Measurements from ENCODE around the gene CBLL1.
A peak's percentile ranks its signal among the peaks of the same experiment; 100 is the strongest.

CBLL1 gene

DNA sequence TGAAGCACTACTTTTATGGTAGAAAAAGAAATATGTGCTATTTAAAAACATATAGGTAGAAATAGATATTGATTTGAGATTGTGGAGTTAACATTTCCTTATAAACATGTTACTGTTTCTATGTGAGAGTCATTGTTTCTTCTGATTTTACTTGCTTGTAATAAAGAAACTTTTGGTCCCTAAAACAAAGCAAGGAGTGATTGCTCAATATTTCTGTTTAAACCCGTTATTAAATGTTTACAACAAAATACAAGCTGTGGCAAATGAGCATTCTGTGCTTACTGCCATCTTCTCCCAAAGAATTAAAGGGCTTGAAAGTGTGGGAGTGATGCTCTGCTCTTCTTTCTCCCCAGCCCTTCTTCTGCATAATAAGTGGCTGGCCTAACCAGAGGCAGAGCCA is 22.7 kb upstream of the CBLL1 start:
- no peak overlapping the region for H3K27ac Mint-ChIP-seq
- no peak for ATAC-seq (ENCODE audit: low read depth)
- no peaks in the 10 kb centered on the region for H3K36me3 Mint-ChIP-seq

GRCh38 chr7:107723255-107723654 is 20.7 kb upstream of the CBLL1 start:
- no peaks in the 10 kb centered on the region for H3K9me3 Mint-ChIP-seq
- no peak for ATAC-seq (ENCODE audit: low read depth)
- no peaks in the 10 kb centered on the region for H3K4me1 Mint-ChIP-seq
- no peaks in the 10 kb centered on the region for H3K36me3 Mint-ChIP-seq
- H3K4me3 Mint-ChIP-seq = no peak overlapping the region
- peaks cover 6% of the 10 kb centered on the region for H3K27me3 Mint-ChIP-seq
- no peak for DNase-seq (ENCODE audit: low spot score in 2 of 2)
- H3K27ac Mint-ChIP-seq = no peak overlapping the region

More for the DNA sequence above, 22.7 kb upstream of the CBLL1 start:
- DNase-seq (ENCODE audit: low spot score in 2 of 2) = no peak
- no peaks in the 10 kb centered on the region for H3K4me1 Mint-ChIP-seq
- no peaks in the 10 kb centered on the region for H3K27me3 Mint-ChIP-seq
- H3K4me3 Mint-ChIP-seq = no peak overlapping the region
- no peaks in the 10 kb centered on the region for H3K9me3 Mint-ChIP-seq

DNA sequence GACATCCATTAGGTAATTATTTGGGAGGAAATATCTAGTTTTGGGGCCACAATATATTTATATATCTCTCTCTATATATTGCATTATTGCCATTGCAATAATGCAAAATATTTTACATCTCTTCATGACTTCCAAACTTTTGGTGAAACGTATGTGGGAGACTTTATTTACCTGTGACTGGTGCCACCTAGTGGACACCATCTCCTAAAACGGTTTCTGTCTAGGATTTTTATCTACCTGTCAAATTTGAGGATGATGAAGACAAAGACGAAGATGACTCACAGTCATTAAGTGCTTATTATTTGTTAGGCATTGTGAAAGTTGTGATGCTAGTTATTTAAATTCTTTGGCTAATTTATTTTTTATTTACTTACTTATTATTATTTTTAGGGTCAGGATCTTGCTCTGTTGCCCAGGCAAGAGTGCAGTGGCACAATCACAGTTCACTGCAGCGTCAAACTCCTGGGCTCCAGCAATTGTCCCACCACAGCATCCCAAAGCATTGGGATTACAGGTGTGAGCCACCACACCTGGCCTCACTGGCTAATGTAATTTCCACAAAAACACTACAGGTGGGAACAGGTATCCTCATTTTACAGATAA is 18.7 kb upstream of the CBLL1 start:
- H3K27ac Mint-ChIP-seq = no peak overlapping the region
- no peaks in the 10 kb centered on the region for H3K36me3 Mint-ChIP-seq
- ATAC-seq (ENCODE audit: low read depth) (peak; percentile 64), DNase-seq (ENCODE audit: low spot score in 2 of 2) (peak; percentile 34 to 53)
- no peaks in the 10 kb centered on the region for H3K4me1 Mint-ChIP-seq
- no peaks in the 10 kb centered on the region for H3K9me3 Mint-ChIP-seq
- H3K4me3 Mint-ChIP-seq = no peak overlapping the region
- peaks cover 6% of the 10 kb centered on the region for H3K27me3 Mint-ChIP-seq

DNA sequence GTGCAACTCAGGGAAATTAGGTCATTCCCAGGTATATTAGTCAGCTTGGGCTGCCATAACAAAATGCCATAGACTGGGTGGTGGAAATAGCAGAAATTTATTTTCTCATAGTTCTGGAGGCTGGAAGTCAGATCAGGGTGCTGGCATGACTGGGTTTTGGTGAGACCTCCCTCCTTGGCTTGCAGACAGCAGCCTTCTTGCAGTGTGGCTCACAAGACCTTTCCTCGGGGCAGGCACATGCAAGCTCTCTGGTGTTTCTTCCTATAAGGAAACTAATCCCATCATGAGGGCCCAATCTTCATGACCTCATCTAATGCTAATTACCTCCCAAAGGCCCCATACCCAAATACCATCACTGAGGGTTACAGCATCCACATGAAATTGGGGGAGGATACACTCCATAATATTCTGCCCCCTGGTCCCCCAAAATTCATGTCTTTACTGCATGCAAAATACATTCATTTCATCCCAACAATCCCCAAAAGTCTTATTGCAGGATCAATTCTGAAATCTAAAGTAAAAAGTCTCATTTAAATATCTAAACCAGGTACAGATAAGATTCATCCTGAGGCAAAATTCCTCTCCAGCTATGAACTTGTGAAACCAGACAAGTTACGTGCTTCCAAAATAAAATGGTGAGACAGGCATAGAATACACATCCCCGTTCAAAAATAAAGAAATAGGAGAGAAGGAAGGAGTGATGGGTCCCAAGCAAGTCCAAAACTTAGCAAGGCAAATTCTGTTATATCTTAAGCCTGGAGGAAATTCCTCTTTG is 17.4 kb upstream of the CBLL1 start:
- ATAC-seq (ENCODE audit: low read depth) (no peak), DNase-seq (ENCODE audit: low spot score in 2 of 2) (no peak)
- Mint-ChIP-seq H3K4me3 (no peak overlapping the region), H3K4me1 (no peaks in the 10 kb centered on the region), H3K27me3 (peaks cover 6% of the 10 kb centered on the region), H3K36me3 (no peaks in the 10 kb centered on the region), H3K9me3 (no peaks in the 10 kb centered on the region), H3K27ac (no peak overlapping the region)

DNA sequence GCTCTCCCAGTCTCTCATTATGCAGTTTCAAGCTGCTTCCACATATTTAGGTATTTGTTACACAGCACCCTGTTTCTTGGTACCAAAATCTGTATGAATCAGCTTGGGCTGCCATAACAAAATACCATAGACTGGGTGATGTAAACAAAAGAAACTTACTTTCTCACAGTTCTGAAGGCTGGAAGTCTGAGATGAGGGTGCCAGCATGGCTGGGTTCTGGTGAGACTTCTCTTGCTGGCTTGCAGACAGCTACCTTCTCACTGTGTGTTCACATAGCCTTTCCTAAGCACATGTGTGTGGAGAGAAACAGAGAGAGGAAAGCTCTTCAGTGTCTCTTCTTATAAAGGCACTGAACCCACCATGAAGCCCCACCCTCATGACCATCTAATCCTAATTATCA is 15.7 kb upstream of the CBLL1 start:
- Mint-ChIP-seq H3K36me3 (no peaks in the 10 kb centered on the region), H3K27me3 (peaks cover 6% of the 10 kb centered on the region), H3K4me1 (no peaks in the 10 kb centered on the region), H3K27ac (no peak overlapping the region), H3K9me3 (no peaks in the 10 kb centered on the region), H3K4me3 (no peak overlapping the region)
- no peak for ATAC-seq (ENCODE audit: low read depth)
- no peak for DNase-seq (ENCODE audit: low spot score in 2 of 2)

- Mint-ChIP-seq H3K9me3 (no peaks in the 10 kb centered on the region), H3K4me1 (peaks cover 20% of the 10 kb centered on the region), H3K27ac (peak overlapping the region; percentile 97), H3K36me3 (peaks cover 3% of the 10 kb centered on the region), H3K4me3 (peak overlapping the region; percentile 98), H3K27me3 (no peaks in the 10 kb centered on the region)
- peak; percentile 31 for ATAC-seq (ENCODE audit: low read depth)
- DNase-seq (ENCODE audit: low spot score in 2 of 2) = no peak
Measured at GRCh38 chr7:107742678-107743566, 1.0 kb upstream of the CBLL1 start.

- Mint-ChIP-seq H3K9me3 (no peaks in the 10 kb centered on the region), H3K27ac (peak overlapping the region; percentile 97), H3K36me3 (peaks cover 3% of the 10 kb centered on the region), H3K27me3 (no peaks in the 10 kb centered on the region), H3K4me1 (peaks cover 20% of the 10 kb centered on the region), H3K4me3 (peak overlapping the region; percentile 98)
- ATAC-seq (ENCODE audit: low read depth) = peak; percentile 43
- no peak for DNase-seq (ENCODE audit: low spot score in 2 of 2)
Measured at GRCh38 chr7:107744345-107744750, 406 bp downstream of the CBLL1 start.

GRCh38 chr7:107746006-107746405 is 2.1 kb downstream of the CBLL1 start:
- no peak for ATAC-seq (ENCODE audit: low read depth)
- peak overlapping the region; percentile 97 for H3K27ac Mint-ChIP-seq
- no peak for DNase-seq (ENCODE audit: low spot score in 2 of 2)
- peaks cover 20% of the 10 kb centered on the region for H3K4me1 Mint-ChIP-seq
- no peaks in the 10 kb centered on the region for H3K27me3 Mint-ChIP-seq
- H3K9me3 Mint-ChIP-seq = no peaks in the 10 kb centered on the region
- peaks cover 13% of the 10 kb centered on the region for H3K36me3 Mint-ChIP-seq
- H3K4me3 Mint-ChIP-seq = peak overlapping the region; percentile 53

DNA sequence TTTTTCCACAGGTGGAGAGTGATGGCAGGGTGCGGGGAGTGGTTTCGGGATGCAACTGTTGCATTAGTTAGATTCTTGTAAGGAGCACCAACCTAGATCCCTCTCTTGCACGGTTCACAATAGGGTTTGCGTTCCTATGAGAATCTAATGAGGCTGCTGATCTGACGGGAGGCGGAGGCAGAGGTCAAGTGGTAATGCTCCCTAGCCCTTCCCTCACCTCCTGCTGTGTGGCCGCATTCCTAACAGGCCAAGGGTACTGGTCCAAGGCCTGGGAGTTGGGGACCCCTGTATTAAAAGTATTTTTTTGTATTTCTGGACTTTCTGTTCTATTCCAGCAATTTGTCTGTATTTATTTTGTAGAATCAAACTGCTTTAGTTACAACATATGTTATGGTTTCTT is 7.2 kb downstream of the CBLL1 start:
- Mint-ChIP-seq H3K4me3 (no peak overlapping the region), H3K4me1 (peaks cover 6% of the 10 kb centered on the region), H3K9me3 (no peaks in the 10 kb centered on the region), H3K27me3 (no peaks in the 10 kb centered on the region), H3K27ac (no peak overlapping the region), H3K36me3 (peaks cover 22% of the 10 kb centered on the region)
- ATAC-seq (ENCODE audit: low read depth) = no peak
- DNase-seq (ENCODE audit: low spot score in 2 of 2) = no peak

DNA sequence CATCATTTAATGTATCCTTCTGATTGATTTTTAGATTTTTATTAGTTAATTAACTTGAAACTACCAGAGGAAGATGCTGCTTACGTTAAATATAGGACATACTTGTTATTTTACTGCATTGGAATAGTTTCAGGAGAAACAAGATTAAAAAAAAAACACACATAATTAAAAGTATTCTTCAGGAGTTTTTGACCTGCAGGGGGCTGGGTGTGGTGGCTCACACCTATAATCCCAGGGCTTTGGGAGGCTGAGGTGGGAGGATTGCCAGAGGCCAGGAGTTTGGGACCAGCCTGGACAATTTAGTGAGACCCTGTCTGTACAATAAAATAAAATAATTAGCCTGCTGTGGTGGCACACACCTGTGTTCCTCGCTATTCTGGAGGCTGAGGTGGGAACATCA is 10.7 kb downstream of the CBLL1 start:
- Mint-ChIP-seq H3K9me3 (no peaks in the 10 kb centered on the region), H3K36me3 (peaks cover 38% of the 10 kb centered on the region), H3K27ac (no peak overlapping the region), H3K27me3 (no peaks in the 10 kb centered on the region), H3K4me1 (peaks cover 3% of the 10 kb centered on the region), H3K4me3 (no peak overlapping the region)
- ATAC-seq (ENCODE audit: low read depth) = no peak
- no peak for DNase-seq (ENCODE audit: low spot score in 2 of 2)

DNA sequence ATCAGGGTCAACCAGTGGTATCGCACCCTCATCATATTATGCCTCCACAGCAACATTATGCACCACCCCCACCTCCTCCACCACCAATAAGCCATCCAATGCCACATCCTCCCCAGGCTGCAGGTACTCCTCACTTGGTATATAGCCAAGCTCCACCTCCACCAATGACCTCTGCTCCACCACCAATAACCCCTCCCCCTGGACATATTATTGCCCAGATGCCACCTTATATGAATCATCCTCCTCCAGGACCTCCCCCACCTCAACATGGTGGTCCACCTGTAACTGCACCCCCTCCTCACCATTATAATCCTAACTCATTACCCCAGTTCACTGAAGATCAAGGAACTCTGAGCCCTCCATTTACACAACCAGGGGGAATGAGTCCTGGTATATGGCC is 14.7 kb downstream of the CBLL1 start:
- Mint-ChIP-seq H3K4me3 (no peak overlapping the region), H3K36me3 (peaks cover 20% of the 10 kb centered on the region), H3K27ac (no peak overlapping the region), H3K27me3 (no peaks in the 10 kb centered on the region), H3K9me3 (no peaks in the 10 kb centered on the region), H3K4me1 (no peaks in the 10 kb centered on the region)
- DNase-seq (ENCODE audit: low spot score in 2 of 2) (no peak), ATAC-seq (ENCODE audit: low read depth) (no peak)

DNA sequence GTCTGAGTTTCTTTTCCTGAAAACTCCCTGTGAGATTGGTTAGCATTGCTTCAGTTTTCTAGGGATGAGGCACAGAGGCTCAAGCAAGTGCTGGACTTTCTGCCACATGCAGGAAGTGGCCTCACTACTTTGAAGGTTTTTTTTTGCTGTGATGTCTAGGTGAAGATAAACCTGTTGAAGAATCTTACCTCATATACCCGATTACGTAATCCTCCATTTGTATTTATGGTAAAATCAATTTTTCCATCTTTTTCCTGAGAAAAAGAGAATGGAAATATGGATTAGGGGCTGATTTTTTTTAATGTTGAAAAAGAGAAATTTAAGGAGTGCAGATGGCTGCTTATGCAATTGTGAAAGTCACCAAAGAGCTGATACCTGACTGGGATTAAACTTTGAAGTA is 23.4 kb downstream of the CBLL1 start:
- H3K27ac Mint-ChIP-seq = no peak overlapping the region
- no peaks in the 10 kb centered on the region for H3K4me1 Mint-ChIP-seq
- peaks cover 2% of the 10 kb centered on the region for H3K27me3 Mint-ChIP-seq
- ATAC-seq (ENCODE audit: low read depth) (no peak), DNase-seq (ENCODE audit: low spot score in 2 of 2) (no peak)
- H3K9me3 Mint-ChIP-seq = no peaks in the 10 kb centered on the region
- no peak overlapping the region for H3K4me3 Mint-ChIP-seq
- no peaks in the 10 kb centered on the region for H3K36me3 Mint-ChIP-seq

- no peak for DNase-seq (ENCODE audit: low spot score in 2 of 2)
- no peak for ATAC-seq (ENCODE audit: low read depth)
- no peaks in the 10 kb centered on the region for H3K36me3 Mint-ChIP-seq
- H3K27me3 Mint-ChIP-seq = peaks cover 2% of the 10 kb centered on the region
- no peak overlapping the region for H3K4me3 Mint-ChIP-seq
- no peak overlapping the region for H3K27ac Mint-ChIP-seq
- H3K9me3 Mint-ChIP-seq = no peaks in the 10 kb centered on the region
- H3K4me1 Mint-ChIP-seq = no peaks in the 10 kb centered on the region
Measured at GRCh38 chr7:107768263-107768662, 24.3 kb downstream of the CBLL1 start.

GRCh38 chr7:107773027-107773426 is 29.1 kb downstream of the CBLL1 start:
- Mint-ChIP-seq H3K27ac (no peak overlapping the region), H3K9me3 (no peaks in the 10 kb centered on the region), H3K36me3 (no peaks in the 10 kb centered on the region), H3K4me3 (no peak overlapping the region), H3K4me1 (no peaks in the 10 kb centered on the region), H3K27me3 (peaks cover 3% of the 10 kb centered on the region)
- ATAC-seq (ENCODE audit: low read depth) (no peak), DNase-seq (ENCODE audit: low spot score in 2 of 2) (no peak)
